Nephron (organoid): ENCODE data around the gene SLC7A10.

Experiments
- H3K27ac Mint-ChIP-seq, 3 experiments: 2 replicates each; pipeline ENCODE4 v1.8.0; 2020; ENCODE audit warnings: mixed read lengths in 3 of 3, mild to moderate bottlenecking in 2 of 3, moderate library complexity in 1 of 3
- H3K27me3 Mint-ChIP-seq: 2 replicates; pipeline ENCODE4 v1.8.0; 2021; ENCODE audit warnings: low read depth, mild to moderate bottlenecking, moderate library complexity, mixed read lengths
- H3K36me3 Mint-ChIP-seq: 2 replicates; pipeline ENCODE4 v1.8.0; 2020; ENCODE audit warnings: low read depth, mixed read lengths
- H3K4me1 Mint-ChIP-seq: 2 replicates; pipeline ENCODE4 v1.8.0; 2020; ENCODE audit warnings: mixed read lengths
- H3K4me3 Mint-ChIP-seq, 3 experiments: 2 replicates each; pipeline ENCODE4 v1.8.0; 2020; ENCODE audit warnings: mild to moderate bottlenecking in 3 of 3, mixed read lengths in 3 of 3, moderate library complexity in 2 of 3
- H3K9me3 Mint-ChIP-seq: 2 replicates; pipeline ENCODE4 v1.8.0; 2020; ENCODE audit warnings: mixed read lengths
- CTCF ChIP-seq, 3 experiments: fragments of 200-600 bp; sonication (generic); IDR thresholded peaks; one replicate each; pipeline ENCODE4 v1.5.0; 2021; ENCODE audit warnings: antibody characterized with exemption in 3 of 3; ENCODE audit not compliant: unreplicated experiment in 3 of 3

SLC7A10 gene

DNA sequence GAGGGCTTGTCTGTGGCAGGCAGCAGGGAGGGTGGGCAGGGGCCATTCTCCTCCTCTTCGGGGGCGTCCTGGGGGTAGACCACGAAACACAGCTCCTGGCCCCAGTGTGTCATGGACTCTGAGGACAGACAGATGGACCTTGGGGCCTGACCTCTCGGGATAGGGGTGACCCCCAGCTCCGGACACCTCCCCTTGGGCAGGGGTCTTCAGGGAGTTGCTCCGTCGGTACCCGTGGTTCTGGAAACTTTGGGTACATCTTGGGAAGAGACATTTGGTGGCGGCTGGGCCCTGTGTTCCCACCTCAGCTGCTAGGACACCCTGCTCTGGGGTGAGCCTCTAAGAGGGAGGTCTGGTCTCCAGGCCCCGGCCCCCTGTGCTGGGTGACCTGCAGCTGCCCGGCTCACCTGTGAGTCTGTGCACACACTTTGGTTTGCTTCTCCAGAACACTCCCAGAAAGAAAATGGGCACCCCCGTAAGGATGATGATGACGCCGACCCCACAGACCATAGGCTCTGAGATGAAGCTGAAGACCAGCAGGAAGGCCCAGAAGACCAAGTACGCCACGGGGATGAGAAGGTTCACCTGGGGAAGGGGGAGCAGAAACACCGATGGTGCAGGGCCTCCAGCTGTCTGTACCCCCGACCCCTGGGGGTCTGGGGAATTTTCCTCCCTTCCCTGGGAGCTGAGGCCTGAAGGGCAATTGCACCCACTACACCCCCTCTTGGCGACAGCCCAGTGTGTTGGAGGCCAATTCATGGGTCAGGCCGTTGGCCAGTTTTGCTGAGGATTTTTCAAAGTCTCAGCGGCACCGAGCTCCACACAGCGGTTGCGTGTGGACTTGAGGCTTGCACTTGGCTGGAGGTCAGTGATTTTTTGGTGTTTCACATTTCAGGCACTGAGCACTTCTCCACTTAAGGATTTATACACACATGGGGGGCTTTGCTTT, 16.5 kb downstream of the SLC7A10 start:
- TF ChIP-seq CTCF (IDR thresholded peaks at IDR 0.05; ENCODE audit: unreplicated experiment in 3 of 3) = no peak

GRCh38 chr19:33208371-33208895, 17.2 kb downstream of the SLC7A10 start:
- no peaks in the 10 kb centered on the region for H3K9me3 Mint-ChIP-seq
- TF ChIP-seq CTCF (IDR thresholded peaks at IDR 0.05; ENCODE audit: unreplicated experiment in 3 of 3) = no peak
- no peaks in the 10 kb centered on the region for H3K27me3 Mint-ChIP-seq
- H3K36me3 Mint-ChIP-seq = no peaks in the 10 kb centered on the region
- H3K4me3 Mint-ChIP-seq = no peak overlapping the region
- no peaks in the 10 kb centered on the region for H3K4me1 Mint-ChIP-seq
- H3K27ac Mint-ChIP-seq = no peak overlapping the region

More for the DNA sequence above, 16.5 kb downstream of the SLC7A10 start:
- H3K36me3 Mint-ChIP-seq = no peaks in the 10 kb centered on the region
- no peaks in the 10 kb centered on the region for H3K4me1 Mint-ChIP-seq
- no peak overlapping the region for H3K27ac Mint-ChIP-seq
- no peak overlapping the region for H3K4me3 Mint-ChIP-seq
- H3K9me3 Mint-ChIP-seq = no peaks in the 10 kb centered on the region
- H3K27me3 Mint-ChIP-seq = no peaks in the 10 kb centered on the region

- Mint-ChIP-seq H3K9me3 (no peaks in the 10 kb centered on the region), H3K36me3 (peaks cover 3% of the 10 kb centered on the region), H3K27me3 (no peaks in the 10 kb centered on the region), H3K4me3 (no peak overlapping the region), H3K27ac (no peak overlapping the region), H3K4me1 (no peaks in the 10 kb centered on the region)
- no peak for TF ChIP-seq CTCF (IDR thresholded peaks at IDR 0.05; ENCODE audit: unreplicated experiment in 3 of 3)
Observed at GRCh38 chr19:33207903-33208302, 17.7 kb downstream of the SLC7A10 start.

GRCh38 chr19:33207040-33207620, 18.5 kb downstream of the SLC7A10 start:
- Mint-ChIP-seq H3K4me1 (no peaks in the 10 kb centered on the region), H3K27me3 (no peaks in the 10 kb centered on the region), H3K4me3 (no peak overlapping the region), H3K27ac (no peak overlapping the region), H3K36me3 (peaks cover 6% of the 10 kb centered on the region), H3K9me3 (no peaks in the 10 kb centered on the region)
- no peak for TF ChIP-seq CTCF (IDR thresholded peaks at IDR 0.05; ENCODE audit: unreplicated experiment in 3 of 3)

DNA sequence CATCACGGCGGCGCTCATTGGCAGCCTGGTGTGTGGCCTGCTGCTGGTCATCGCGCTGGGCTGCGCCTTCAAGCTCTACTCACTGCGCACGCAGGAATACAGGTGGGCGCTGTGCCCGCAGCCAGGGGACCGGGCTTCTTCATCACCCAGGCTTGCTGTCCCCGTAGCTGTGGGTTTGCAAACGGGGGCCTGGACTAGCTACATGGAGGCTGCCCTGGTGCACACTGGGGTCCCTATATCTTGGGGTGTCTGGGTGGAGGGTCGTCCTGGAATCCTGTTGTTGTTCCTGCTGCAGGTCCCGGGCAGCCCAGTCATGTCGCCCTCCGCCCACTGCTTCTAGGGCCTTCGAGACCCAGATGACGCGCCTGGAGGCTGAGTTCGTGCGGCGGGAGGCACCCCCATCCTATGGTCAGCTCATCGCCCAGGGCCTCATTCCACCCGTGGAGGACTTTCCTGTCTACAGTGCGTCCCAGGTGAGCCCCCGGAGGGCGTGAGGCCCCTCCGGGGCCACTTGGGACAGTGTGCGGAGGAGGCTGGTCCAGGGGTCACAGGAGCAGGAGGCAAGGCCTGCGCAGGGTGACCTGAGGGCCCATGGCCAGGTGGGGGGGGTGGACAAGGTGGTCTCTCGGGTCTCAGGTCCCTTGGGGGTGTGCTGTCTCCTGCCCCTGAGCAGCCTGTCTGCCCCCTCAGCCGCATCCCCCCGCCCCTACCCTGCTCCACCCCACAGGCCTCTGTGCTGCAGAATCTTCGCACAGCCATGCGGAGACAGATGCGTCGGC, 19.2 kb downstream of the SLC7A10 start:
- Mint-ChIP-seq H3K9me3 (no peaks in the 10 kb centered on the region), H3K36me3 (peaks cover 6% of the 10 kb centered on the region), H3K4me1 (no peaks in the 10 kb centered on the region), H3K27me3 (no peaks in the 10 kb centered on the region), H3K27ac (no peak overlapping the region), H3K4me3 (no peak overlapping the region)
- no peak for TF ChIP-seq CTCF (IDR thresholded peaks at IDR 0.05; ENCODE audit: unreplicated experiment in 3 of 3)
